Measurements from ENCODE around the gene NSUN7. TPM values are rescaled to one million over a fixed set of nuclear protein-coding genes. Genes with fewer than 3 reads are reported as not detected.
"Not testable (repeated sequence)": the region's sequence is repeated elsewhere in the genome, so short reads cannot be mapped to it uniquely, and the experiment has no call there.

The NSUN7 gene
- total RNA-seq, 1 donor from 2014 or later, result 0.48 TPM

- not testable (repeated sequence) for DNase-seq (ENCODE audit: low spot score)
Measured at GRCh38 chr4:40817157-40817556, 67.4 kb downstream of the NSUN7 start.

DNA sequence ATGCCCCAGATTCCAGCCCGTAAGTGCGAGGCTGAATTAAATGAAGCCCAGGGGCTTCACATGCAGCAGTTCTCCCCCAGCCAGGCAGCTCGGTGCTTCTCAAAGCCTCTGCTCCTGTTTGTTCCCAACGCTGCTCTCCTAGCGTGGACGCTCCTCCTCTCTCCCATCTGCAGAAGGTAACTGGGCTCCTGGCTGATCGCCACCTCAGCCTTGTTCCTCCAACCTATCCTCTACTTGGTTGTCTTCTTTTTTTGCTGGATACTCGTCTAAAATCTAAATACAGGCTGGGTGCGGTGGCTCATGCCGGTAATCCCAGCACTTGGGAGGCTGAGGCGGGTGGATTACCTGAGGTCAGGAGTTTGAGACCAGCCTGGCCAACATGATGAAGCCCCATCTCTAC lies 70.3 kb downstream of the NSUN7 start:
- DNase-seq (ENCODE audit: low spot score), result no peak

DNA sequence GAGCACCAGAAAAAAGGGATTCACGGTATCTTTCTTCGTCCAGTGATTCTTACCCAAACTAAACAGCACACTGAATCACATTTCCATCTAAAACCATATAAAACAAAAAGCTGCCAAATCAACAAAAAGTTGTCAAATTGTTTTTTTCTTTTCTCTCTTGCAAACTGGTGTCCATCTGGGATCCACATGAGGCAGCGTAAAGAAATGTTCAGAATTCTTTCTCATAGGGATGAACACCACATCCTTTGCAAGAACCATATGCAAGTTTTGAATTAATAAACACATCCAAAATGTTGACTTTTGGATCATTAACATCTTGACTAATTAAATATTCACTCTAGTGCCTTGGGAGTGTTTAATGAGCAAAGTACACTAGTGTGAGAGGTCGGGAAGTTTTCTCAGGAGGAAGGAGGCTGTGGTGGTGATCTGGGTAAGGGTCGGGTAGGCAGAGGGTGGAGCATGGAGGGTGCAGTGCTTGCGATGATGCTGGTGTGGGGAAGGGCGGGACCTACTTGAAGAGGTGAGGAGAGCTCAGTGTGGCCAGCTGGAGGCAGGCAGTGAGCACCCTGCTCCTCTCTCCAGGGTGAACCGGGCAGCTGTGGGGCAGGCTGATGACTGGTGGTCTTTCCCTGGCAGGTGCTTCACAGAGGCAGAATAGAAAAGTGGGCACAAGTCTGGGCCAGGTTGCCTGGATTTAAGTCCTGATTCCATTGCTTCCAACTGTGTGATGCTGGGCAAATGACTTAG lies 72.8 kb downstream of the NSUN7 start:
- DNase-seq (ENCODE audit: low spot score), result no peak

DNA sequence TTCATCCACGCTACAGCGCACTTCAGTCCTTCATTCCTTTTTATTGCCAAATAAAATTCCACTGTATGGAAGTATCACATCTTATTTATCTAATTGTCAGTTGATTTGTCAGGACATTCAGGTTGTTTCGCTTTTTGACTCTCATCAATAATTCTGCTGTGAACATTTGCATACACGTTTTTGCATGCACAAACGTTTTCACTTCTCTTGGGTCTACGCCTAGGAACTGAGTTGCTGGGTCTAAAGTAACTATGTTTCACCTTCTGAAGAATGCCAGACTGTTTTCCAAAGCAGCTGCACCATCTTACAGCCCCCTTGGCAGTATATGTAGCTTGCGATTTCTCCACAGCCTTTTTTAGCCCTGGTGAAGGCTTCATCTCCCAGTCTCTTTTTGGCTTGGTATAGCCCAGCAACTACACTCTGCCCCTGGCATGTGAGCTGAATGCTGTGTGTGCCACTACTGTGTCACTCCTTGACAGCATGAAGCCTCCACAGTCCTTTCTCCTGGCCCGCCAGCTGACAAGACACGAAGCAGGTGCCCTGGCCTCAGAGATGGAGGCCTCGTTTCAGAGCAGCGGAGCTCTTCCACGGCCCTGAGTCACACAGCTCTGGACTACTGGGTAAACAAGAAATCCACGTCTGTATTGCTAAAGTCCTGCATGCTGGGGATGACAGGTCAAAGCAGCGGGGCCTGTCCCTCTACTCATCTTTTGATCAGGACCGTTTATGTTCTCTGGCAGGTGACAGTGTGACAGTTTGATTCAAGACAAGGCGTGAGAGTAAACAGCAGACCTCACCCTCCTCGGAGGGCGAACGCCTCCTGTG lies 75.5 kb downstream of the NSUN7 start:
- DNase-seq (ENCODE audit: low spot score), result no peak

DNA sequence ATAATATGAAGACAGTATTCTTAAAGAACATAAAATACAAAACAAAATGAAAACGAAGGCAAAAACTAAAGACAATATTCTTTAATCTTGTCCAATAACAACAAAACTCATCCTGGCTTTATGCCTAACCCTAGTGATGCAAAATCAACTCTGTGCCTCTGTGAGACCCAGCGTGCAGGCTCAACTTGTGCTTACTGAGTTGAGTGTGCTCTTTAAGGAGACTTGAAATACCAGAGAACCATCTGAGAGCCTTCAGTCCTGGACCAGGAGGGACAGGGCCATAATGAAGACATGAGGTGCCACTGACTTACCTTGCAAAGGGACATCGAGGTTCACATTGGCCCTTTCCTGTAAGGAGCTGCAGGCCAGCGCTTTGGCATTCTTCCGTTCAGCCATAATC lies 77.1 kb downstream of the NSUN7 start:
- DNase-seq (ENCODE audit: low spot score), result no peak

DNA sequence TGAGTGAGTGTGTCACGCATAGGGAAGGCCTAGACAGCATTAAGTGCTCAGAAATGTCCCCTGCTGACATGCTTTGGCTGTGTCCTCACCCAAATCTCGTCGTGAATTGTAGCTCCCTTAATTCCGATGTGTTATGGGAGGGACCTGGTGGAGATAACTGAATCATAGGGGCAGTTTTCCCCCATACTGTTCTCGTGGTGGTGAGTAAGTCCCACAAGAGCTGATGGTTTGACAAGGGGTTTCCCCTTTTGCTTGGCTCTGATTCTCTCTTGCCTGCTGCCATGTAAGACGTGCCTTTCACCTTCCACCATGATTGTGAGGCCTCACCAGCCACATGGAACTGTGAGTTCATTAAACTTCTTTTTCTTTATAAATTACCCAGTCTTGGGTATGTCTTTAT lies 78.0 kb downstream of the NSUN7 start:
- no peak for DNase-seq (ENCODE audit: low spot score)

DNA sequence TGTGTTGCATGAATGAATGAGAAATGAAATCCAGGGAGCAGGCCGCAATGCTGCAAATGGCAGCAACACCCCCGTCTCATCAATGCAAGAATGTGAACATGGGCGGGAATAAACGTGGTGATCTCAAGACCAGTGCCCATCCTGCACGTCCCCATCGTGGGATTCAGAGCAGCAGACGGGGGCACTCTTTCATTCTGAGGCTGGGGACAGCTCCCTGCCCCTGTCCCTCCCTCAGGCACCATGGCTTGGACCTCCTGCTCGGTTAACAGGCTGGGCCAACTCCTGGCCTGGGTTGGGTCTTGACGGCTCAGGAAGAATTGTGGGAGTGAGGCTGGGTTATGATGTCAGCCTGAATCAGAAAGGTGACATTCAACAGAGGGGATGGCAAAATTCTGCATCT lies 78.9 kb downstream of the NSUN7 start:
- DNase-seq (ENCODE audit: low spot score), result no peak

DNA sequence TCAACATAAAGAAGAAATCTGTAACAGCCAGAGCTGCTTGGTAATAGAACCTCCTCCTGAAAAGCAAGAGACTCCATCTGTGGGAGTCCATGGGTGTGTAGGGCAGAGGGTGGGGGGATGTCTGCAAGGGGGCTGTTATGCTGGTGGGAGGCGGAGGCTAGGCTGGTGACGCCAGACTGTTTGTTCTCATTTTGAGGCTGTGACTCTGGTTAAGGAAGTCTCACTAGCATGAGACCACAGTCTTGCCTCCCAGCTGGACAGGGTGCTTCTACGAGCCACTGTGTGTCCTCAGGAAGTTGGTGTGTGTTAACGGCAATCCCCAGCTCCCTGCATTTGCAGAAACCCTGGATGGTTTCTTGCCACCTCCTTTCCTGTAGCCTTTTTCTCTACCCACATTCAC lies 79.8 kb downstream of the NSUN7 start:
- DNase-seq (ENCODE audit: low spot score), result no peak

DNA sequence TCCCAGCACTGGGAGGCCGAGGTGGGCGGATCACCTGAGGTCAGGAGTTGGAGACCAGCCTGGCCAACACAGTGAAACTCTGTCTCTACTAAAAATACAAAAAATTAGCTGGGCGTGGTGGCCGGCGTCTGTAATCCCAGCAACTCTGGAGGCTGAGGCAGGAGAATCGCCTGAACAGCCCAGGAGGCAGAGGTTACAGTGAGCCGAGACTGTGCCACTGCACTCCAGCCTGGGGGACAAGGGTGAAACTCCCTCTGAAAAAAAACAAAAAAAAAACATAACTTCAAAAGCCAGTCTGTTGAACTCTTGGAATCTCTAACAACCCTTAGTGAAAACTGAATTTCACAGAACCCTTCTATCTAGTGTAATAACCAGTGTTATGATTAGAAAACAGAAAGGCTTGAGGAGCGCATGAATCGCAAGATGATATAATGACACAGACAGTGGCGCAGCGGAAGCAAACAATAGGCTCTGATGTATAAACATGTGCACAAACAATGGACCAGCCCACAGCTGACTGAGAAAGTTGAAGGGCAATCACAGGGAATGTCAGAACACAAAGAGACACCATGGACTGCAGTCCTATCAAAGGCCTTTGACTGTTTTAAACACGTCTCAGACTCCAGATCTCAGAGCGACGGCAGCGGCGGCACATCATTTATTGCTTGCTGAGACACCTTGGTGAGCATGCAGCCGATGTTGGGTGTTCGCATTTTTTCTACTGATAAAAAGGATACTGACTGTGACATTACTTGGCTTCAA lies 81.6 kb downstream of the NSUN7 start:
- DNase-seq (ENCODE audit: low spot score), result no peak

- no peak for DNase-seq (ENCODE audit: low spot score)
Measured at GRCh38 chr4:40832175-40832574, 82.4 kb downstream of the NSUN7 start.

DNA sequence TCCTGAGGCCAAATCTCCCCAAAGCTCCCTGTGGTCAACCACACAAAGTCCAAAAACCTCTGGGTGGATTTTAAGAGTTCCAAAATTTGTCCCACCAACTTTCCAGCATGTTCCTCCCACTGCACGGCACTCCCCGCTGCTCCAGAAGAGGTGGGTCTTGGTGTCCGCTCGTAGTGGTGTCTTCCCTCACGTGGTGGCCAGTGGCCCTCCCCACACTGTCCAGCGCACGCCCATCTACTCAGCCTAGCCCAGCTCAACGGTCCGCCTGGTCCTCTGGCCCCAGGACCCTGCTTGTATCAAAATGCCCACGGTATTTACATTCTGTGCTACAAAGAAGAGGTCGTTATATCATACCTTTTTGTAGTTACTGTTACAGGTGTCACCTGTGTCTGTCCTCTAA lies 83.5 kb downstream of the NSUN7 start:
- no peak for DNase-seq (ENCODE audit: low spot score)

GRCh38 chr4:40837094-40837870 lies 87.5 kb downstream of the NSUN7 start:
- DNase-seq (ENCODE audit: low spot score), result no peak

DNA sequence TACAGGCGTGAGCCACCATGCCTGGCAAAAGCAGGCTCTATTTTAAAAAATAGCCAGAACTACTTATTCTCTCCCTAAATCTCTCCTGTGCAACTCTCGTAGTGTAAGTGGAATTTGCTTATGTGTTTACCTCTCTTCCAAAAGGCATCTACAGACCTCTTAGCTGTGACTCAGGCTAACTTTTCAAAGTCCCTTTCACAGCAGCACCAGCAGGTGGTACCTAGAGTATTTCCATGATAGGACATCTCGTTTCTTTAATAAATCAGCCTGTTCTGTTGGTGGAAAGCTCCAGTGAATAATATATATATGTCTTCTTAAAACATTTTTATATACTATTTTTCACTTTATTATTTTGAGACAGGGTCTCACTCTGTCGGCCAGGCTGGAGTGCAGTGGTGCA lies 89.0 kb downstream of the NSUN7 start:
- no peak for DNase-seq (ENCODE audit: low spot score)

DNA sequence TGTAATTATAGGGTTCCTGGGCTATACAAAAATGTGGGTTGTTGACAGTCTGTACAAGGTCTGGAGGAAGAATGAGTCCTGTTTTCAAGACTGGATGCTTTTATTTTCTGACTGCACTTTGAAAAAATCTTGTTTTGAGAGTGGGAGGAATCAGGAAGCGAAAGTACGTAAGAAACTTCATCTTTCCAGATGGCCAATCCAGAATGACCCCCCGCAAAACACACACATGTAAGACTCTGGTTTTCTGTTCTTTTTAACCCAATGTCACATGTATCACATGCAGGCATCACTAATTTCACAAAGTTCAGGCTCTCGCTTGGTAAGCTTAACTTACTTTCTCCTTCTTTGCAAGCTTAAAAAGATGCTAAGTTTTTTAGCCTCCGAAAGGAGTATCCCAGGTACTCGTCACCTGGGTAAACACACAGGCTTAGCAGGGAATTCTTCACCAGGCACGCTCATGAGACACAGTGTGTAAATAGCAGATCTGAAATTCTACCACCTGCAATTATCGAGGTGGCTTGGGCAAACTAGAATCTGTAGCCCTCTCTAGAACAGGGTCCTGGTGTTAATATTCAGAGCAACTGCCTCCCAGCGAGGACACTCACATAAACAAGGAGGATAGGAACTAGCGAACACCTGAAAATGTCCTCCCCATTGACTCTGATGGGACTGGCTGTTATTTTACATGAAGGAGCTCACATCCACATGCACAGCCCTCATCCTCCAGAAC lies 90.7 kb downstream of the NSUN7 start:
- no peak for DNase-seq (ENCODE audit: low spot score)

- DNase-seq (ENCODE audit: low spot score), result peak; percentile 43
Measured at GRCh38 chr4:40840985-40841571, 91.3 kb downstream of the NSUN7 start.

DNA sequence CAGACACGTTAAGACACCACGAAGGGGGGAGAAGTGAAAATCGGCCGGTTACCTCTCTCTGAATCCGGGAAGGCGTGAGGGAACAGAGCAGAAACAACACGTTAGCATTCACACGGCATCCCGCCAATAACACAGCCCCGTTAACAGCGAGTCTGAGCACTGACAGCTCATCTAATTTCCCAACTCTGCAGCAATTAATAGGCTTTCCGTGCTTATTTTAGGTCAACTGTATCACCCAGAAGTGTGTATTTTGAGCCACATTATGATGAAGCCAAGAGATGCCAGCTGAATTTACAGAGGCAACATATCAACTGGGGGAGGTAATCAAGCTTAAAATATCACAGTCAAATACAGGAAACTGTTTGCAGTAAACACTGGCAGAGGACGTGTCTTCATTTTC lies 92.6 kb downstream of the NSUN7 start:
- no peak for DNase-seq (ENCODE audit: low spot score)

- no peak for DNase-seq (ENCODE audit: low spot score)
Measured at GRCh38 chr4:40842725-40843423, 93.1 kb downstream of the NSUN7 start.

- DNase-seq (ENCODE audit: low spot score), result no peak
Measured at GRCh38 chr4:40843696-40844095, 93.9 kb downstream of the NSUN7 start.

DNA sequence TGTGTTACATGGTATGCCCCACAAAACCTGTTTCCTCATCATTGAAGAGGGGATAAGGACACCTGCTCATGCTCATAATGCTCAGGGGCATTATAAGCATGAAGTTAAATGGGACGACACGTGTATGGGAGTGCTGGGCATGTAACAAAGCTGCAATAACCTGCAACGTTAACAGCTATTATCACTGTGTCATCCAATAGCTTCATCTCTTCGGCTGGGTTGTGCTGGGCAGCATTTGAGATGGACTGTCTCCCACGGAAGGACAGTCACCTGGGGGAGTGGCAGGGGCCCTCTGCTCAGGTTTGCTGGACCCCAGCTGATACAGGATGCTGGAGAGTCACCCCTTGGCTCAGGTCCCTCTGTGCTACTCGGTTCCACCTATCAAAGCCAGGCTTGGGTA lies 94.5 kb downstream of the NSUN7 start:
- no peak for DNase-seq (ENCODE audit: low spot score)

Measured in umbilical cord (tissue), 2 donors.